BJ (cell line): Measurements from ENCODE around the gene RBM14. TPM values are rescaled to one million over a fixed set of nuclear protein-coding genes. Genes with fewer than 3 reads are reported as not detected.
"Not testable (repeated sequence)": the region's sequence is repeated elsewhere in the genome, so short reads cannot be mapped to it uniquely, and the experiment has no call there.

ENCODE experiments used
- CTCF ChIA-PET: fragments of 350-600 bp; formaldehyde crosslinking; extraction: SDS; loops from one replicate; lab custom pipeline; 2021; ENCODE audit warnings: antibody characterized with exemption, inconsistent platforms; lab: Yijun Ruan, JAX
- POLR2A ChIA-PET: fragments of 300-600 bp; sonication (Branson Sonifier 250); formaldehyde crosslinking; extraction: SDS; loops from one replicate; lab custom pipeline; 2021; ENCODE audit warnings: antibody characterized with exemption; lab: Charles Lee
- DNase-seq: peaks from one replicate; pipeline ENCODE4 v3.0.0-alpha.2; 2011; ENCODE audit warnings: low read depth
- H3K27me3 ChIP-seq: 2 replicates; pipeline ENCODE4 v1.6.0; 2011; ENCODE audit warnings: low read length; ENCODE audit not compliant: control insufficient read depth, insufficient read depth
- H3K36me3 ChIP-seq: 2 replicates; pipeline ENCODE4 v1.5.1; 2011; ENCODE audit warnings: low read length; ENCODE audit not compliant: control insufficient read depth, insufficient read depth
- H3K4me3 ChIP-seq: 2 replicates; pipeline ENCODE4 v1.5.1; 2011; ENCODE audit warnings: low read depth, mild to moderate bottlenecking, control low read depth, low read length
- CTCF ChIP-seq: IDR thresholded peaks from 2 replicates; pipeline ENCODE4 v1.5.1; 2011; ENCODE audit warnings: low read depth, mild to moderate bottlenecking, control low read depth, inconsistent platforms, low read length, moderate library complexity; ENCODE audit not compliant: insufficient read depth
- polyA plus RNA-seq: library from polyadenylated mRNA; depleted of rRNA; stranded (reverse); fragments of >200 nt; gene quantifications from 2 replicates; pipeline ENCODE4 v1.2.3, GENCODE V29; 2011

RBM14 gene
- polyA plus RNA-seq, 1 experiment: 18.6 TPM

GRCh38 chr11:66600631-66601233 is 15.7 kb upstream of the RBM14 start:
- H3K36me3 ChIP-seq: peaks cover 25% of the 10 kb centered on the region
- POLR2A ChIA-PET: no interaction called here
- DNase-seq: no peak
- CTCF ChIA-PET: no interaction called here
- TF ChIP-seq CTCF: no peak
- no peaks in the 10 kb centered on the region for H3K27me3 ChIP-seq
- H3K4me3 ChIP-seq: no peak overlapping the region

GRCh38 chr11:66603072-66603471 is 13.4 kb upstream of the RBM14 start:
- CTCF ChIA-PET: interaction anchor here (0.6 to 1.0 kb wide), 2 partner anchors 74 to 503 kb away, joined by 3 read pairs; partner anchors contain the start of gene RBM4B

GRCh38 chr11:66604155-66604554 is 12.3 kb upstream of the RBM14 start:
- POLR2A ChIA-PET: no interaction called here
- DNase-seq: no peak
- CTCF ChIA-PET: no interaction called here
- H3K27me3 ChIP-seq: no peaks in the 10 kb centered on the region
- no peak overlapping the region for H3K4me3 ChIP-seq
- TF ChIP-seq CTCF: no peak
- peaks cover 24% of the 10 kb centered on the region for H3K36me3 ChIP-seq

More at GRCh38 chr11:66603072-66603471, 13.4 kb upstream of the RBM14 start:
- Histone ChIP-seq H3K4me3 (no peak overlapping the region), H3K36me3 (peaks cover 28% of the 10 kb centered on the region), H3K27me3 (no peaks in the 10 kb centered on the region)
- POLR2A ChIA-PET: no interaction called here
- TF ChIP-seq CTCF: no peak
- no peak for DNase-seq

- H3K36me3 ChIP-seq: peaks cover 18% of the 10 kb centered on the region
- H3K27me3 ChIP-seq, H3K4me3 ChIP-seq, DNase-seq, POLR2A ChIA-PET: not testable (repeated sequence)
- CTCF ChIA-PET: interaction anchor here (1.3 kb wide), 1 partner anchor 27 kb away, joined by 3 read pairs; no protein-coding TSS in a partner anchor
Measured at GRCh38 chr11:66606608-66607007, 9.8 kb upstream of the RBM14 start.

GRCh38 chr11:66607126-66607834 is 9.2 kb upstream of the RBM14 start:
- no peak overlapping the region for H3K4me3 ChIP-seq
- CTCF ChIA-PET: no interaction called here

More at GRCh38 chr11:66607126-66607834, 9.2 kb upstream of the RBM14 start:
- POLR2A ChIA-PET: interaction anchor here (0.7 kb wide), 1 partner anchor 12 kb away, joined by 15 read pairs; no protein-coding TSS in a partner anchor
- peaks cover 18% of the 10 kb centered on the region for H3K36me3 ChIP-seq
- H3K27me3 ChIP-seq: no peaks in the 10 kb centered on the region
- no peak for TF ChIP-seq CTCF
- peak; percentile 12 for DNase-seq
